Lung (tissue), 12 donors: Measurements from ENCODE around the gene SHTN1. TPM values are rescaled to one million over a fixed set of nuclear protein-coding genes. Genes with fewer than 3 reads are reported as not detected.

Experiments
- ATAC-seq: fragments of 200-7000 bp; cut with Tn5 transposase; one replicate; pipeline ENCODE4 v1.9.1; 2020; ENCODE audit warnings: moderate number of reproducible peaks; ENCODE audit not compliant: insufficient read depth, low FRiP score
- DNase-seq, 3 donors: peaks; one replicate each; pipeline ENCODE4 v3.0.0-alpha.2; 2013 to 2017
- H3K27ac ChIP-seq, 2 donors: one replicate each; pipeline ENCODE4 v1.5.1; 2013; ENCODE audit warnings: mild to moderate bottlenecking in 2 of 2, moderate library complexity in 2 of 2, control low read depth in 1 of 2, inconsistent platforms in 1 of 2, low read depth in 1 of 2, low read length in 1 of 2
- H3K27me3 ChIP-seq, 3 donors: one replicate each; pipeline ENCODE4 v1.5.1; 2013; ENCODE audit warnings: low read length in 2 of 3; ENCODE audit not compliant: control insufficient read depth in 3 of 3, insufficient read depth in 3 of 3
- H3K36me3 ChIP-seq, 4 donors: one replicate each; pipeline ENCODE4 v1.5.1; 2013; ENCODE audit warnings: low read length in 4 of 4, mild to moderate bottlenecking in 1 of 4, moderate library complexity in 1 of 4; ENCODE audit not compliant: control insufficient read depth in 4 of 4, insufficient read depth in 4 of 4
- H3K4me1 ChIP-seq, 5 donors: one replicate each; pipeline ENCODE4 v1.5.1; 2013; ENCODE audit warnings: low read length in 5 of 5, mild to moderate bottlenecking in 2 of 5, moderate library complexity in 1 of 5; ENCODE audit not compliant: control insufficient read depth in 5 of 5, insufficient read depth in 5 of 5
- H3K4me3 ChIP-seq: one replicate; pipeline ENCODE4 v1.5.1; 2013; ENCODE audit warnings: mild to moderate bottlenecking, control low read depth, moderate library complexity
- H3K9ac ChIP-seq, 2 donors: one replicate each; pipeline ENCODE4 v1.5.1; 2013; ENCODE audit warnings: low read length in 2 of 2, control low read depth in 1 of 2; ENCODE audit not compliant: insufficient read depth in 1 of 2
- H3K9me3 ChIP-seq, 4 donors: one replicate each; pipeline ENCODE4 v1.5.1; 2013; ENCODE audit warnings: low read length in 3 of 4, mild to moderate bottlenecking in 1 of 4, moderate library complexity in 1 of 4; ENCODE audit not compliant: control insufficient read depth in 4 of 4, insufficient read depth in 3 of 4
- WGBS, 2 donors: extraction: QIAGEN DNeasy Blood & Tissue Kit; methylation state at CpG; one replicate each; pipeline ENCODE4 v1.1.7; 2013; 5-methylcytosine and 5-hydroxymethylcytosine counted together
- polyA plus RNA-seq, 2 donors: library from polyadenylated mRNA; stranded (reverse); fragments of 200-250 nt; gene quantifications; one replicate each; pipeline ENCODE4 v1.2.1, GENCODE V29; 2013
- total RNA-seq, 2 donors: library from RNA; depleted of rRNA in 1 of 2; stranded (reverse); fragments of >200 nt in 1 of 2; gene quantifications; one replicate each; pipeline ENCODE4 v1.2.1, GENCODE V29; 2014 to 2021
- TF ChIP-seq, protein P1 (sequence below): IDR thresholded peaks from 2 replicates; pipeline ENCODE4 v1.5.1; 2012; ENCODE audit warnings: mild to moderate bottlenecking; ENCODE audit errors: control extremely low read depth, extremely low read depth
- donor health status: control.
- donor health status: control.
- donor health status: Bipolar disorder and iron deficiency.
- donor health status: healthy.
- donor health status: DM: yes; HTN: yes; CAD: no.

SHTN1 gene
- total and polyA plus RNA-seq, 4 donors, result 14.0 to 28.4 (median 16.7) TPM

GRCh38 chr10:116947841-116948529, 57.0 kb downstream of the SHTN1 start:
- H3K36me3 ChIP-seq, result peaks cover 0 to 1% (median 0%) of the 10 kb centered on the region in 4 donors
- H3K9ac ChIP-seq, result no peak overlapping the region
- TF ChIP-seq, protein P1, sequence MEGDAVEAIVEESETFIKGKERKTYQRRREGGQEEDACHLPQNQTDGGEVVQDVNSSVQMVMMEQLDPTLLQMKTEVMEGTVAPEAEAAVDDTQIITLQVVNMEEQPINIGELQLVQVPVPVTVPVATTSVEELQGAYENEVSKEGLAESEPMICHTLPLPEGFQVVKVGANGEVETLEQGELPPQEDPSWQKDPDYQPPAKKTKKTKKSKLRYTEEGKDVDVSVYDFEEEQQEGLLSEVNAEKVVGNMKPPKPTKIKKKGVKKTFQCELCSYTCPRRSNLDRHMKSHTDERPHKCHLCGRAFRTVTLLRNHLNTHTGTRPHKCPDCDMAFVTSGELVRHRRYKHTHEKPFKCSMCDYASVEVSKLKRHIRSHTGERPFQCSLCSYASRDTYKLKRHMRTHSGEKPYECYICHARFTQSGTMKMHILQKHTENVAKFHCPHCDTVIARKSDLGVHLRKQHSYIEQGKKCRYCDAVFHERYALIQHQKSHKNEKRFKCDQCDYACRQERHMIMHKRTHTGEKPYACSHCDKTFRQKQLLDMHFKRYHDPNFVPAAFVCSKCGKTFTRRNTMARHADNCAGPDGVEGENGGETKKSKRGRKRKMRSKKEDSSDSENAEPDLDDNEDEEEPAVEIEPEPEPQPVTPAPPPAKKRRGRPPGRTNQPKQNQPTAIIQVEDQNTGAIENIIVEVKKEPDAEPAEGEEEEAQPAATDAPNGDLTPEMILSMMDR, result no peak
- H3K4me1 ChIP-seq, result no peaks in the 10 kb centered on the region
- H3K27ac ChIP-seq, result no peak overlapping the region
- ATAC-seq, result peak; percentile 50
- no peak for DNase-seq
- WGBS, 2 donors, result 20 to 36% methylated on average over 2 of the region's 2 CpGs
- H3K4me3 ChIP-seq, result no peak overlapping the region
- H3K27me3 ChIP-seq, result no peaks in the 10 kb centered on the region
- no peaks in the 10 kb centered on the region for H3K9me3 ChIP-seq

GRCh38 chr10:116944911-116945310, 60.1 kb downstream of the SHTN1 start:
- Histone ChIP-seq H3K4me1 (no peaks in the 10 kb centered on the region), H3K4me3 (no peak overlapping the region), H3K9me3 (no peaks in the 10 kb centered on the region), H3K36me3 (peaks cover 0 to 1% (median 0%) of the 10 kb centered on the region in 4 donors), H3K27ac (no peak overlapping the region), H3K27me3 (no peaks in the 10 kb centered on the region), H3K9ac (no peak overlapping the region)
- DNase-seq, result no peak
- 88 to 95% methylated on average over 2 of the region's 2 CpGs for WGBS, 2 donors
- TF ChIP-seq, protein P1, result no peak
- no peak for ATAC-seq

GRCh38 chr10:116931806-116932205, 73.2 kb downstream of the SHTN1 start:
- ATAC-seq (no peak), DNase-seq (no peak)
- Histone ChIP-seq H3K27me3 (no peaks in the 10 kb centered on the region), H3K27ac (no peak overlapping the region), H3K4me1 (no peaks in the 10 kb centered on the region), H3K4me3 (no peak overlapping the region), H3K9ac (no peak overlapping the region), H3K9me3 (no peaks in the 10 kb centered on the region), H3K36me3 (peaks cover 0 to 3% (median 0%) of the 10 kb centered on the region in 4 donors)
- WGBS, 2 donors, result 95 to 96% methylated on average over 6 of the region's 6 CpGs
- TF ChIP-seq, protein P1, result no peak
